Keratinocyte (primary cell): ENCODE data around the gene CLOCK. TPM values are rescaled to one million over a fixed set of nuclear protein-coding genes. Genes with fewer than 3 reads are reported as not detected.

ENCODE experiments used
- DNase-seq: peaks from one replicate; pipeline ENCODE4 v3.0.0-alpha.2; 2011; ENCODE audit warnings: low read depth, missing footprints, low spot score
- FAIRE-seq: peaks from 2 replicates; lab custom pipeline; 2011; peaks lifted over from hg19 to GRCh38; lab: Jason Lieb, UNC
- H2AFZ ChIP-seq: 2 replicates; pipeline ENCODE4 v1.6.0; 2012; ENCODE audit warnings: low read length, control low read depth, inconsistent platforms; ENCODE audit not compliant: control insufficient read depth
- H3K27ac ChIP-seq: 2 replicates; pipeline ENCODE4 v1.5.1; 2011; ENCODE audit warnings: low read length; ENCODE audit not compliant: control insufficient read depth, insufficient read depth
- H3K27me3 ChIP-seq: 3 replicates; pipeline ENCODE4 v1.6.0; 2011; ENCODE audit warnings: low read length; ENCODE audit not compliant: control insufficient read depth, insufficient read depth; ENCODE audit errors: extremely low read depth
- H3K36me3 ChIP-seq, 2 experiments: 2 replicates in 1 of 2; 3 replicates in 1 of 2; pipeline ENCODE4 v1.5.1; 2011; ENCODE audit warnings: low read length in 2 of 2, mild to moderate bottlenecking in 1 of 2; ENCODE audit not compliant: control insufficient read depth in 2 of 2, insufficient read depth in 2 of 2; ENCODE audit errors: extremely low read depth in 1 of 2
- H3K4me1 ChIP-seq: 3 replicates; pipeline ENCODE4 v1.5.1; 2011; ENCODE audit warnings: low read length; ENCODE audit not compliant: control insufficient read depth, insufficient read depth; ENCODE audit errors: extremely low read depth
- H3K4me2 ChIP-seq: 3 replicates; pipeline ENCODE4 v1.6.0; 2011; ENCODE audit warnings: low read depth, low read length; ENCODE audit not compliant: control insufficient read depth, insufficient read depth; ENCODE audit errors: extremely low read depth
- H3K4me3 ChIP-seq, 3 experiments: fragments of 200-600 bp in 1 of 3; sonication (generic) in 1 of 3; 2 replicates in 2 of 3; 3 replicates in 1 of 3; pipeline ENCODE4 v1.5.1; 2011 to 2016; ENCODE audit warnings: low read length in 3 of 3, mild to moderate bottlenecking in 3 of 3, control low read depth in 2 of 3, inconsistent platforms in 1 of 3, low read depth in 1 of 3, mixed read lengths in 1 of 3, mixed run types in 1 of 3, moderate library complexity in 1 of 3; ENCODE audit not compliant: control insufficient read depth in 2 of 3, insufficient read depth in 2 of 3; ENCODE audit errors: extremely low read depth in 1 of 3
- H3K79me2 ChIP-seq: 2 replicates; pipeline ENCODE4 v1.6.0; 2012; ENCODE audit warnings: low read length; ENCODE audit not compliant: control insufficient read depth, insufficient read depth
- H3K9ac ChIP-seq: 3 replicates; pipeline ENCODE4 v1.6.0; 2011; ENCODE audit warnings: low read length; ENCODE audit not compliant: control insufficient read depth, insufficient read depth; ENCODE audit errors: extremely low read depth
- H3K9me1 ChIP-seq: 3 replicates; pipeline ENCODE4 v1.6.0; 2011; ENCODE audit warnings: low read length; ENCODE audit not compliant: control insufficient read depth, insufficient read depth; ENCODE audit errors: extremely low read depth
- H3K9me3 ChIP-seq: 2 replicates; pipeline ENCODE4 v1.5.1; 2012; ENCODE audit warnings: low read depth, low read length; ENCODE audit not compliant: control insufficient read depth
- H4K20me1 ChIP-seq: 3 replicates; pipeline ENCODE4 v1.6.0; 2011; ENCODE audit warnings: low read length; ENCODE audit not compliant: control insufficient read depth, insufficient read depth; ENCODE audit errors: extremely low read depth
- EZH2 ChIP-seq: IDR thresholded peaks from one replicate; pipeline ENCODE4 v1.6.1; 2012; ENCODE audit warnings: inconsistent platforms, mild to moderate bottlenecking, low read length, moderate library complexity
- dilution Hi-C: fragments of 300-500 bp; cut with MboI; formaldehyde crosslinking; loops from one replicate; pipeline ENCODE4 v1.7.0; 2020; ENCODE audit warnings: low sequenced_read_pairs; ENCODE audit not compliant: extremely low pct_ligation_motif_present
- polyA plus RNA-seq, 5 experiments: library from polyadenylated mRNA; depleted of rRNA in 3 of 5; stranded (reverse) in 3 of 5; stranded (forward) in 1 of 5; unstranded in 1 of 5; fragments of >200 nt; gene quantifications; 1 replicate in 1 of 5; 2 replicates in 3 of 5; 3 replicates in 1 of 5; pipeline versions ENCODE4 v1.2.1 to v1.2.3, GENCODE V29; 2011 to 2012; ENCODE audit warnings: missing spikeins in 2 of 5, low read depth in 1 of 5, low replicate concordance in 1 of 5
- TF ChIP-seq, protein P1 (sequence below), 3 experiments: IDR thresholded peaks in 1 of 3; conservative IDR thresholded peaks in 1 of 3; optimal IDR thresholded peaks in 1 of 3; 2 replicates in 2 of 3; 3 replicates in 1 of 3; pipeline versions ENCODE3 to v1.5.1; 2011; ENCODE audit warnings: low read length in 3 of 3, mild to moderate bottlenecking in 3 of 3, moderate library complexity in 2 of 3, control low read depth in 1 of 3, inconsistent platforms in 1 of 3; ENCODE audit not compliant: insufficient read depth in 2 of 3; ENCODE audit errors: extremely low read depth in 1 of 3

The CLOCK gene
- polyA plus RNA-seq, 1 donor (not counting 4 experiments of a cell fraction or from before 2014, with no cell fraction given): 27.1 TPM

DNA sequence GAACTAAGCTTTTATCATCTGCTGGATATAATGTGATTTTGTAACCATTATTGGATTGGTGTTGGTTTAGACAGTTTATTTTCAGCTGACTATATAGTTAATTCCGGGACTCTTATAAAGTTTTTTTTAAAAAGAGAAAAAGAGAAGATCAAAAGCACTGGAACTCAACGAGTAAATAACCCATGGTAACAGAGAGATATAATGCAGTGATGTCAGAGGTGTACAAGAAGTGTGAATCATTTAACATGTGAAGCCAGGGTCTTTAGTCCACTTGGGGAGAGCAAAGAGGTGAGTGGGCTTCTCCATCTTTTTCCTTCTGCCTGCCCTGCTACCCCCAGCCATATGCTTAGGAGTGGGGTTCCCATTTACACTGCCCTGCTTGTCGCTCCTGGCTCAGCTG lies 147.7 kb downstream of the CLOCK start:
- H4K20me1 ChIP-seq: peaks cover 28% of the 10 kb centered on the region
- H3K9me3 ChIP-seq: no peaks in the 10 kb centered on the region
- H3K27me3 ChIP-seq: no peaks in the 10 kb centered on the region
- TF ChIP-seq EZH2: no peak
- TF ChIP-seq, protein P1, sequence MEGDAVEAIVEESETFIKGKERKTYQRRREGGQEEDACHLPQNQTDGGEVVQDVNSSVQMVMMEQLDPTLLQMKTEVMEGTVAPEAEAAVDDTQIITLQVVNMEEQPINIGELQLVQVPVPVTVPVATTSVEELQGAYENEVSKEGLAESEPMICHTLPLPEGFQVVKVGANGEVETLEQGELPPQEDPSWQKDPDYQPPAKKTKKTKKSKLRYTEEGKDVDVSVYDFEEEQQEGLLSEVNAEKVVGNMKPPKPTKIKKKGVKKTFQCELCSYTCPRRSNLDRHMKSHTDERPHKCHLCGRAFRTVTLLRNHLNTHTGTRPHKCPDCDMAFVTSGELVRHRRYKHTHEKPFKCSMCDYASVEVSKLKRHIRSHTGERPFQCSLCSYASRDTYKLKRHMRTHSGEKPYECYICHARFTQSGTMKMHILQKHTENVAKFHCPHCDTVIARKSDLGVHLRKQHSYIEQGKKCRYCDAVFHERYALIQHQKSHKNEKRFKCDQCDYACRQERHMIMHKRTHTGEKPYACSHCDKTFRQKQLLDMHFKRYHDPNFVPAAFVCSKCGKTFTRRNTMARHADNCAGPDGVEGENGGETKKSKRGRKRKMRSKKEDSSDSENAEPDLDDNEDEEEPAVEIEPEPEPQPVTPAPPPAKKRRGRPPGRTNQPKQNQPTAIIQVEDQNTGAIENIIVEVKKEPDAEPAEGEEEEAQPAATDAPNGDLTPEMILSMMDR (optimal IDR thresholded peaks at IDR 0.05 in 1 of 3, IDR thresholded peaks at IDR 0.05 in 1 of 3, conservative IDR thresholded peaks at IDR 0.05 in 1 of 3; ENCODE audit: extremely low read depth in 1 of 3, insufficient read depth in 2 of 3, low read length in 3 of 3): no peak
- no peaks in the 10 kb centered on the region for H3K9me1 ChIP-seq
- peaks cover 10 to 20% of the 10 kb centered on the region in 2 experiments for H3K36me3 ChIP-seq
- peak overlapping the region; percentile 83 to 97 (median 88) for H3K4me3 ChIP-seq
- dilution Hi-C loops: no loop called here
- FAIRE-seq: no peak
- H3K9ac ChIP-seq: peak overlapping the region; percentile 88
- H3K27ac ChIP-seq: peak overlapping the region; percentile 90
- no peak for DNase-seq
- H3K79me2 ChIP-seq: peaks cover 70% of the 10 kb centered on the region
- H2AFZ ChIP-seq: no peak overlapping the region
- peak overlapping the region; percentile 99 for H3K4me2 ChIP-seq
- H3K4me1 ChIP-seq: peaks cover 21% of the 10 kb centered on the region

DNA sequence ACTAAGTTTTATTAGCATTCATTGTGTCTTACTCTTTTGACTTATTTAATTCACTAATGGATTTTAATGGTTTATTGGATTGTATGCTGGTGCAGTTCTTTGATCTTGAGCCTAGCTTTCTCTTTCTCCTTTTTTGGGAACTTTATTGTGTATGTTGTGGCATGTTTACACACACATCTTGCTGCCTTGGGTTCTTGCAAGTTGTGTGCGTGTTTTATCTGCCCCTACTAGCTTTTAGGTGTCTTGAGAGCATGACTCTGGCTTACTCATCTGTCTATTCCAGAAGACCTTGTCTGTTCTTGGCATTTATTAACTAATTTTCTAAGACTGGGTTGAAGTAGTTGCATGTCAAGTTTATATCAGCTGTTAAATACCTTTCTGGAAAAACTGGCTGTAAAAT lies 148.2 kb downstream of the CLOCK start:
- Histone ChIP-seq H3K79me2 (peaks cover 65% of the 10 kb centered on the region), H3K4me3 (peak overlapping the region; percentile 83 to 97 (median 88)), H2AFZ (no peak overlapping the region), H3K27ac (peak overlapping the region; percentile 90), H3K9me3 (no peaks in the 10 kb centered on the region), H3K9me1 (no peaks in the 10 kb centered on the region), H3K9ac (peak overlapping the region; percentile 88), H4K20me1 (peaks cover 28% of the 10 kb centered on the region), H3K36me3 (peaks cover 7 to 16% of the 10 kb centered on the region in 2 experiments), H3K4me1 (peaks cover 21% of the 10 kb centered on the region), H3K4me2 (peak overlapping the region; percentile 99), H3K27me3 (no peaks in the 10 kb centered on the region)
- DNase-seq (peak; percentile 75), FAIRE-seq (peak; percentile 88)
- dilution Hi-C loops: no loop called here
- no peak for TF ChIP-seq EZH2
- TF ChIP-seq, protein P1 (optimal IDR thresholded peaks at IDR 0.05 in 1 of 3, IDR thresholded peaks at IDR 0.05 in 1 of 3, conservative IDR thresholded peaks at IDR 0.05 in 1 of 3; ENCODE audit: extremely low read depth in 1 of 3, insufficient read depth in 2 of 3, low read length in 3 of 3): no peak
